Measurements from ENCODE around the gene TPK1. TPM values are rescaled to one million over a fixed set of nuclear protein-coding genes. Genes with fewer than 3 reads are reported as not detected.

Gene TPK1
- total RNA-seq, 1 donor from 2014 or later, result 7.6 TPM

- ATAC-seq, result no peak
- no peak for DNase-seq
- intact Hi-C loops (cut with DNase I), result no loop called here
Observed at GRCh38 chr7:144776447-144776846, 59.4 kb downstream of the TPK1 start.

DNA sequence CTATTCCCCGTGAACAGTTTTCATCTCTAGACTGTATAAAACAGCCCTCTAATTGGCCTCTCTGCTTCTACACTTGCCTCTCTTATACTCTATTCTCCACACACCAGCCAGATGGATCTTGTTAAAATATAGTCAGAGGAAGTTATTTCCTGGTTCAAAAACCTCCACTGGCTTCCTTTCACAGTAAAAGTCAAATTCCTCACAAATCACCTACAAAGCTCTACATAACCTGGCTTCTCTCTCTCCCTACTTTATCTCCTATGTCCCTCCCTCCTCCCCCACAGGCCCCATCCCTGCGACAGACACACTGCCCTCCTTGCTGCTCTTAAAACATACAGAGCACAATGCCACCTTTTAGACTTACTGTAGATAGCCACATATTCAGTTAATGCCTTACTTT, 60.1 kb downstream of the TPK1 start:
- TF ChIP-seq CTCF (IDR thresholded peaks at IDR 0.05), result no peak
- no peaks in the 10 kb centered on the region for H3K9me3 ChIP-seq

More at GRCh38 chr7:144776447-144776846, 59.4 kb downstream of the TPK1 start:
- no peaks in the 10 kb centered on the region for H3K4me1 ChIP-seq
- no peaks in the 10 kb centered on the region for H3K36me3 ChIP-seq
- H3K27me3 ChIP-seq, result no peaks in the 10 kb centered on the region
- TF ChIP-seq CTCF (IDR thresholded peaks at IDR 0.05), result no peak
- H3K9me3 ChIP-seq, result no peaks in the 10 kb centered on the region
- H3K4me3 ChIP-seq, result no peak overlapping the region
- no peak overlapping the region for H3K27ac ChIP-seq

GRCh38 chr7:144771927-144772326, 63.9 kb downstream of the TPK1 start:
- DNase-seq, result no peak
- no peaks in the 10 kb centered on the region for H3K9me3 ChIP-seq
- no peaks in the 10 kb centered on the region for H3K27me3 ChIP-seq
- no peak overlapping the region for H3K4me3 ChIP-seq
- ATAC-seq, result no peak
- no peak for TF ChIP-seq CTCF (IDR thresholded peaks at IDR 0.05)
- intact Hi-C loops (cut with DNase I), result no loop called here
- H3K36me3 ChIP-seq, result no peaks in the 10 kb centered on the region
- no peak overlapping the region for H3K27ac ChIP-seq
- H3K4me1 ChIP-seq, result no peaks in the 10 kb centered on the region

More for the DNA sequence above, 60.1 kb downstream of the TPK1 start:
- H3K36me3 ChIP-seq, result no peaks in the 10 kb centered on the region
- H3K4me3 ChIP-seq, result no peak overlapping the region
- intact Hi-C loops (cut with DNase I), result no loop called here
- H3K27ac ChIP-seq, result no peak overlapping the region
- DNase-seq (no peak), ATAC-seq (no peak)
- no peaks in the 10 kb centered on the region for H3K27me3 ChIP-seq
- H3K4me1 ChIP-seq, result no peaks in the 10 kb centered on the region

- H3K27me3 ChIP-seq, result no peaks in the 10 kb centered on the region
- intact Hi-C loops (cut with DNase I), result no loop called here
- DNase-seq, result no peak
- no peak overlapping the region for H3K27ac ChIP-seq
- H3K4me3 ChIP-seq, result no peak overlapping the region
- H3K4me1 ChIP-seq, result no peaks in the 10 kb centered on the region
- no peaks in the 10 kb centered on the region for H3K9me3 ChIP-seq
- no peak for TF ChIP-seq CTCF (IDR thresholded peaks at IDR 0.05)
- no peak for ATAC-seq
- no peaks in the 10 kb centered on the region for H3K36me3 ChIP-seq
Observed at GRCh38 chr7:144771174-144771573, 64.7 kb downstream of the TPK1 start.

GRCh38 chr7:144769352-144769751, 66.5 kb downstream of the TPK1 start:
- Histone ChIP-seq H3K4me1 (no peaks in the 10 kb centered on the region), H3K4me3 (no peak overlapping the region), H3K27ac (no peak overlapping the region), H3K27me3 (no peaks in the 10 kb centered on the region), H3K9me3 (no peaks in the 10 kb centered on the region), H3K36me3 (no peaks in the 10 kb centered on the region)
- no peak for TF ChIP-seq CTCF (IDR thresholded peaks at IDR 0.05)
- ATAC-seq (no peak), DNase-seq (no peak)
- intact Hi-C loops (cut with DNase I), result no loop called here

DNA sequence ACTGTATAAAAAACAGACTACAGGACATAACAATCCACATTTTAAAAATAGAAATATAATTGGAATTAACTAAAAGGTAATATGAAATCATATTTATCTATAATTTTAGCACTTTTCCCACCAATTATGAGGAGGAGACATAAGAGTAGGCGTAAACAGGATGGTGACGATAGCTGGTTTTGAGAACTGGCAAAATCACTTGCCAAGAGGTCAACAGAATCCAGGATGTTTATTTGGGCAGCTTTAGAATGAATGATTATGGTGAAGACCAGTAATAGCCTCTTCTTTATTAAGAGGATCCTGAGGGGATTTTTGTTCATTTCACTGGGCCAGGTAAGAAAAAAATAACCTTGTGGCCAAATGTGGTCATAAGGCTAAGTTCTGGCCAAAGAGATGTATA, 67.2 kb downstream of the TPK1 start:
- intact Hi-C loops (cut with DNase I), result no loop called here
- TF ChIP-seq CTCF (IDR thresholded peaks at IDR 0.05), result no peak

More for the DNA sequence above, 67.2 kb downstream of the TPK1 start:
- Histone ChIP-seq H3K36me3 (no peaks in the 10 kb centered on the region), H3K9me3 (no peaks in the 10 kb centered on the region), H3K4me1 (no peaks in the 10 kb centered on the region), H3K27ac (no peak overlapping the region), H3K27me3 (no peaks in the 10 kb centered on the region), H3K4me3 (no peak overlapping the region)
- ATAC-seq, result no peak
- DNase-seq, result no peak

Data from upper lobe of right lung (tissue), 1 donor.